ENCODE data around the gene TNFRSF1A.

The TNFRSF1A gene

DNA sequence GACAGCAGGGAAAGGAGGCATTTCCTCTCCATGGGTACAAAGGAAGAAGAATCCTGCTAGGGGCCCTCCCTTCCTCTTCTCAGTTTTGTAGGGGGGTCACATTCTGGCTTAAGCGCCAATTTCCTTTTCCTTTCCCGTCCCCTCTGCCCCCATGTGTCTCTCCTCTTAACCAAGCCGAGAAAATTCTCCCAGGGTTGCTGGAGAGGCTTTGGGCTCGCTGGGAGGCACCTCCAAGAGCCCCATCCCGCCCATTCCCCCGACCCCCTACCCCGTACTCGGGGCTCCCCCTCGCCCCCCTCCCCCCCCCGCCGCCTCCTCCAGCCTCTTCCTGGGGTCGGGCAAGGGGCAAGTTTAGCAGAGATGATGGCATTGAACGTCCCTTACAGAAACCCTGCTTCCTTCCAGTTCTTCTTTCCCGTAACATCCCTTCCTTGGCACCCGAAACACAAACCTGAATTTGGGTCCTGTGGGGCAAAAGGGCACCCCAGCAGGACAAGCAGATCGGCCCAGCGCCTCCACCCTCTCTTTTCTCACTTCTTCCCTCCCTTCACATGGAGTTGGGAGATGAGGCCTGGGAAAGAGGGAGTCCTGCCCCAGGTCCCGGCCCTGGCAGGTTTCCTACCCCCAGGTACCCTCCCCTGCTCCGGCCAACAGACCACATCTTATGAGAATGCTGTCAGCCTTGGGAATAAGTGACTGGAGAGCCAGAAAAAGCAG is 17.7 kb downstream of the TNFRSF1A start:
- DNase-seq (ENCODE audit: low read depth in 2 of 2) = no peak

DNA sequence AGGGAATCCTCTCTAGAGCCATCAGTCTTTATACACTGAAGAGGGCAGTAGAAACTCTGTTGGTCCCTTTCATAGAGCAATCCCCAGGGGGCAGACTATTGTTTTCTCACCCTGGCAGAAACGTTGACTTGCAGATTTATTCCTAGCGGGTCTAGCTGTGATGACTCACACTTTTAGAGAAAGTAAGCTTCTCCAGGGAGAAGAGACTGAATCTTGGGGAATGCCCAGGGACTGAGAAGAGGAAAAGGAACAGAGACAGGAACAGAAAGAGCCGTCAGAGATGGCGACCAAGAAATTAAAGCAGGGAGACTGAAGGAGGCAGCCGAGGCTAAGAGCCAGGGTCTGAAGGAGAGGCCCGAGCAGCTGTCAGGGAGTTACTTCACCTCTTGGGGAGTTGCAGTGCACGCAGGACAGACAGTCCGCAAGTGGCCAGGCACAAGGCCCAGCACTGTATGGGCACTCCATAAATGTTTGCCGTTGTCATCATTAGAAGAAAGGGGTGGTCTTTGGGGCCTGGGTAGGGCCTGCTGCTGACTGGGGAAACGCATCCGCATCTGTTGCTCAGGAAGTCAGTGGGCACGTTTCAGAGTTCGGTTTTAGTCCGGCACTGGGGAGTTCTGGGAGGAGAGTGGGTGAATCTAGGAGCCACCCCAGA is 18.4 kb downstream of the TNFRSF1A start:
- DNase-seq (ENCODE audit: low read depth in 2 of 2) = peak in 1 of 2 donors; percentile 36

DNA sequence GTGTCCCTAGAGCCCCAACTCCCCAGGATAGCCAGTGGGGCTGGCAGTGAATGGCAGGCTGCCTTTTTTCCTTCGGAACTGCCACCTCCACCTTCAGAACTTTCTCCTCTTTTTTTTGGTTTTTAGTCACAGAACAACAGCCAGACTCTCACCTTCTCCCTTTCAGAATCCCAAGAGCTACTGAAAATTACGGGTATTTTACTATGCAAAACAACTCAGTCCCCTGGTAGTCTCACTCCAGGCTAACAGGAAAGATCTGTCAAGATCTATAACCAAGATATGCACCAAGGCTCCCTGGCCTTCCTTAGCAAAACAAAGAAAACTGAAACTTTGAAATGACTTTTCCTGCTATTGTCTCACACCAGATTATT is 18.9 kb downstream of the TNFRSF1A start:
- DNase-seq (ENCODE audit: low read depth in 2 of 2) = no peak

DNA sequence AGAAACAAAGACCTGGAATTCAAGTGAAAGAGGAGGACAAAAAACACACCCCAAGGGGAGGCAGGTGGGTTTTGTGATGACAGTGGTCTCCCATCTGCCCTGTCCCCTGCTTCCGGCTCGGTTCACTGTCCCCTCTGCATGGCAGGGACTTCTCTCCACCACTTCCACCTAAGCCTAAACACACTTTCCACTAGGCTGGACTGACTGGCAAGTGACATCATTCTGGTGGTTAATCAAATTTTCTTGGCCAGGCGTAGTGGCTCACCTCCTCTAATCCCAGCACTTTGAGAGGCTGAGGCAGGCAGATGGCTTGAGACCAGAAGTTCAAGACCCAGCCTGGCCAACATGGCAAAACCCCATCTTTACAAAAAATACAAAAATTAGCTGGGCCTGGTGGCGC is 19.5 kb downstream of the TNFRSF1A start:
- no peak for DNase-seq (ENCODE audit: low read depth in 2 of 2)

DNA sequence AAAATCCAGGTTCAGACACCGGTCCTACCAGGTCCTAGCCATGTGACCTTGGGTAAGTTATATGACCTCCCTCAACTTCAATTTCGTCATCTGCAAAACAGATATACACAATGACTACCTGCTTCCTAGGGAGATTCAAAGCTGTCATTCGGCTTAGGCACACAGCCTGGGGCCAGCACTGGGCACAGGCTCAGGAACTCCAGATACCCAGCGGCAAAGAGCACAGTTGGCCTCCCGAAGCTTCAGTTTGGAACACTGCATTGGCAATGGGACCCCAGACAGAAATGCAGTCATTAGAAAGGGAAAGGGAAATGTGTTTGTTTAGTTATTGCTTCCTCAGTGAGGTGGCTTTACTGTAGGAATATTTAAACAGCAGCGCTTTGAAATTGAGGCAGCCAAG is 20.0 kb downstream of the TNFRSF1A start:
- DNase-seq (ENCODE audit: low read depth in 2 of 2) = no peak

DNA sequence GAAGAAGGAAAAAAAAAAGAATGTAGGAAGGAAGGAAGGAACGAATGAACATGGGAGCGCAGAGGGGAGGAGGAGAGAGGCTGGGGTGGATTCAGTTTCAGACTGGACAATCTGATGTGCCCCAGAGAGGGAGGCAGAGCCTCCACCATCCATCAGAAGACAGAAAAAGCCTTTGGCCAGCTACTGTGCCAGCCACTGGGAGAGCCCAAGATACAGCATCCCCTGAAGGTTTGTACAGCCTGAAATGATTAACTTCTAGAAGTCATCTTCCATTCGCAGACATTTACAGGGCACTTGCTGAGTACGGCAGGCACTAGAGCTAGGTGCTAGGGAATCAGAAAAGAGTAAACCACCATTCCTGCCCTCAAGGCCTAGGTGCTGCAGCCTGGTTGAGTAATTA is 22.4 kb downstream of the TNFRSF1A start:
- DNase-seq (ENCODE audit: low read depth in 2 of 2) = no peak

DNA sequence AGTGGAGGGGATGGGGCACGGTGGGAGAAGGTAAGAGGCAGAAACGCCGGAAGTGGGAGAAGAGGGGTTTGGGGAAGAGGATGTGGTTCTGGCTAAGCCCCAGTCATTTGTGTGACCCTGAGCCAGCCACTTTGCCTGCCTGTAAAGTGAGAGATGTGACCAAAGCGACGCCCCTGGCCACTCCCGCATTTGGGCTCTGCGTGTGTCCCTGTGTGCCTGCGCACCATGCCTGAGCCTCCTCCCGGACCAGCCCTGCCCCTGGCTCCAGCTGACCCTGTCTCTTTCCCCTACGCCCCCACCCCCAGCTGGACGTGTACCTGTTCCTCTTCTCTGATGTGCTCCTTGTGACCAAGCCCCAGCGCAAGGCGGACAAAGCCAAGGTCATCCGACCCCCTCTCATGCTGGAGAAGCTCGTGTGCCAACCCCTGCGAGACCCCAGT is 23.4 kb downstream of the TNFRSF1A start:
- no peak for DNase-seq (ENCODE audit: low read depth in 2 of 2)

DNA sequence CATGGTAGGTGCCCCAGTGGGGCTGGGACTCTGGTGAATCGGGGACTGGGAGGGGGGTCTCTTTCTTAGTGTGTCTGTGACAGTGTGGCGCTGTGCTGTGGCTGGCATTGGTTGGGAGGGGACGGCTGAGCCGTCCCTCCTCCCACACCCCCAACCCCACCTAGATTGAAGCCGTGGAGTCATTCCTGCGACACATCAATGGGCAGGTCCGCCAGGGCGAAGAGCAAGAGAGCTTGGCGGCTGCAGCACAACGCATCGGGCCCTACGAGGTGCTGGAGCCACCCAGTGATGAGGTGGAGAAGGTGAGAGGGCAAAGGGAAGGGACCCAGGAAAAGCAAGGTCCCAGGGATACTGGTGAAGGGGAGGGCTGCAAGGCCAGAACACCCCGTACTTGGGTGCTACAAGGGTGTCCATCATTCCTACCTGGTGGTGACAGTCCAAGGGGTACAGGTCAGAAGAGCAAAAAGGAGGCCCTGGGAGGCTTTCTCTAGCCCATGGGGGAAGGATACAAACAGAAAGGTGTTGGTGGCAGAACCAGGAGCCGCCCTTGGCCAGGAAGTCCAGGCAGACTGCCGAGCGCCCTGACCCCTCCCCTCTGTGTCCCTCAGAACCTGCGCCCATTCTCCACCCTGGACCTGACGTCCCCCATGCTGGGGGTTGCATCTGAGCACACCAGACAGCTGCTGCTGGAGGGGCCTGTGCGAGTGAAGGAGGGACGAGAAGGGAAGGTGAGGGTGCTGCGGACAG is 24.0 kb downstream of the TNFRSF1A start:
- no peak for DNase-seq (ENCODE audit: low read depth in 2 of 2)

DNA sequence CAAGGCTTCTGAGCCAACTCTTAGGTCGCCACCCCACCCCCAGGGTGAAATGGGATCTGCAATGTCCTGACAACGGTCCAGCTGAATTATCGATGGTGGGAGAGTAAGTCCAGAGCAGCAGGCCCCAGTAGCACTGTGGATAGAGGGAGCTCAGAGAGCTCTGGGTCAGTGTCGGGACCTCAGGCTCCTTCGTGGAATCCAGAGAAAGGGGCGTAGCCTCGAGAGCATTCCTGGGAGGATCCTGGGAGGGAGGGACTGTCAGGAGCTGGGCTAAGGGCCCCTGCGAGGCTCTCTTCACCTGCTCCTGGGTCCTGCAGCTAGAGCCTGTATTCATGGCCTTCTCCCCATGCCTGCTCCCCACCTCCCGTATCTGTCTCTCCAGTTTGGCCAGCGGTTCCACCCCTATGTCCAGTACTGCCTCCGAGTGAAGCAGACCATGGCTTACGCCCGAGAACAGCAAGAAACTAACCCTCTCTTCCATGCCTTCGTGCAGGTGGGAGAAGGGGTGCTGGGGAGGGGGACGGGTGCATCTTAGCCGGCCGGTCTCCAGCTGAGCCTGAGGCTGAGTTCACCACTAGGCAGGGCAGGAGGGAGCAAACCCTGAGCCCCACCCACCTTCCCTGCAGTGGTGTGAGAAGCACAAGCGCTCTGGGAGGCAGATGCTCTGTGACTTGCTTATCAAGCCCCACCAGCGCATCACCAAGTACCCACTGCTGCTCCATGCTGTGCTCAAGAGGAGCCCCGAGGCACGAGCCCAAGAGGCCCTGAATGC is 24.8 kb downstream of the TNFRSF1A start:
- no peak for DNase-seq (ENCODE audit: low read depth in 2 of 2)

DNA sequence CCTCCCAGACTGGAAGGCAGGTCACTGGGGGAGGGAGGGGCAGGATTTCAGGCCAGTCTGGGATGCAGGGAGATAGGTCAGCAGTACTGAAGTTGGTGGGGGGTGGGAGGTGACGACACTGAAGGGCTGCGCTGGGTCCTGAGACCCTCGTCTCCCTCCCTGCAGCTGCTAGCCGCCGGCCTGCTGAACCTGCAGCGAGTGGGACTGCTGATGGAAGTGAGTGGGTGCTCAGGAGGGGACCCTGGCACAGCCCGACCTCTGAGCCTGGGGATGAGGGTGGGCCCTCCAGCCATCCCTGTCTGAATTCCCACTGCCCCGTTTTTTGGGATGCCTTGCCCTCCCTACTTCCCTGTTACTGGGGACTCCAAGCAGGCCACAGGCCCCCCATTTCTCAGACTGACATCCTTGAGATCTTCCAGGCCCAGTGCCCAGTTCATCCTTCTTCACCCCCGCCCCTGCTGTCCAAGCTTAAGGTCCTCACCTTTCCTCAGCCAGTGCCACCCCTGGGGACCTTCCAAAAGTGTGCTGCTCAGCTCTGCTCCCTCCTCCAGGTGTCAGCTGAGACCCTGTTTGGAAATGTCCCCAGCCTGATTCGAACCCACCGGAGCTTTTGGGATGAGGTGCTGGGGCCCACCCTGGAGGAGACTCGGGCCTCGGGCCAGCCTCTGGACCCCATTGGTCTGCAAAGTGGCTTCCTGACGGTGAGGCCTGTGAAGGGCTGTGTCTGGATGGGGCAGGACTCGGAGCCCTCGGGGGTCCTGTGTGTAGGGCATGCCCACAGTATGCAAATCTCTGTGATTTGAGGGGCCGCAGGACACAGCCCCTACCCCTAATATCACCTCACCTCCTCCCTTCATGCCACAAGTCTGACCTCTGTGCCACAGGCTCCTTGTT is 25.9 kb downstream of the TNFRSF1A start:
- no peak for DNase-seq (ENCODE audit: low read depth in 2 of 2)

DNA sequence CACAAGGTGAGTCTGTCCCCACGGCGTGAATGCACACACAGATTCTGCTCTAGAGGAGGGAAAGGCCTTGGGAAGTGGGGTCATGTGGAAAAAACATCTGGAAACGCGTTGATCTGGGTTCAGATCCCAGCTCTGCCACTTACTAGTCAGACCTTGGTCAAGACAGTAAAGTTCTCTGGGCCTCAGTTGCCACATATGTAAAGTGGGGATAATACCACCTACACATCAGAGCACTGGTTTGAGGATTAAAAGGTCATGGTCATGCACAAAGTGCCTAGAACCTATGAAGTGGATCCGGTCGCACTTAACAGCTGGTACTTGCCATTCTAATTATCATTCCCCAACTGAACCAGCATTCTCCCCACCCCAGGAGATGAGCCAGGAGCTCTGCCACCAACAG is 26.7 kb downstream of the TNFRSF1A start:
- DNase-seq (ENCODE audit: low read depth in 2 of 2) = no peak

DNA sequence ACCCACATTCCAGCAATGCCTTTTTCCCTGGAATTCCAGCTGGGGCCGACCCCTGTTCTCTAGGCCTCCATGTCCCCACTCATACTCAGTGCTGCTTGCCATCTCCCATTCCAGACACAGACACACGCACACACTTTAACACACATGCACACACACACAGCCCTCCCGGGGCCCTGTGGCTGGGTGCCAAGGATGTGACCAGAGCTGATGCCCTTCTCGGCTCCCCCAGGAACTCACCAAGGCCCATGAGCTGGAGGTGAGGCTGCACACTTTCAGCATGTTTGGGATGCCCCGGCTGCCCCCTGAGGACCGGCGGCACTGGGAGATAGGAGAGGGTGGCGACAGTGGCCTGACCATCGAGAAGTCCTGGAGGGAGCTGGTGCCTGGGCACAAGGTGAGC is 27.1 kb downstream of the TNFRSF1A start:
- no peak for DNase-seq (ENCODE audit: low read depth in 2 of 2)

DNA sequence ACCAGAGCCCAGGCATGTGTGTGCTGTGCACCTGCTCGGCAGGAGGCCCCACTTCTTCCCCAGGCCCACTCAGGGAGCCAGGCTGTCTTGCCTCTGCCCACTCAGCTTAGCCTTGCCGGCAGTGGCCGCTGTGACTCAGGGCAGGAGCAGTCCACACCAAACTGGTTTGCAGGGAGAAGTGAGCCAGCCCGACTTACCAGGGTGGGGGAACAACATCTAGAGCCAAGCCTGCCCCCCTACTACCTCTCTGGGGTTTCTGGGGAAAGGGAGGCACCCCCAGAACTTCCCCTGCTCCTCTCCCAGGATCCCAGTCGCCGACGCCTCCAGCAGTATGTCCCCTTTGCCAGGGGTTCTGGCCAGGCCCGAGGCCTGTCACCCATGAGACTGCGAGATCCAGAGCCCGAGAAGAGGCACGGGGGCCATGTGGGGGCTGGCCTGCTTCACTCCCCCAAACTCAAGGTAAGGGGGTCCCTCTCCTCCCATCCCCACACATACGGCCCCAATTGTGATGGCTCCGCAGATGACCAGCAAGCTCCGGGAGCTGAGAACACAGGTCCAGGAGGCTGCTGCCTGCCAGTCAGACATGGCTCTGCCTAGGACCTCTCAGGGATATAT is 28.4 kb downstream of the TNFRSF1A start:
- DNase-seq (ENCODE audit: low read depth in 2 of 2) = no peak

DNA sequence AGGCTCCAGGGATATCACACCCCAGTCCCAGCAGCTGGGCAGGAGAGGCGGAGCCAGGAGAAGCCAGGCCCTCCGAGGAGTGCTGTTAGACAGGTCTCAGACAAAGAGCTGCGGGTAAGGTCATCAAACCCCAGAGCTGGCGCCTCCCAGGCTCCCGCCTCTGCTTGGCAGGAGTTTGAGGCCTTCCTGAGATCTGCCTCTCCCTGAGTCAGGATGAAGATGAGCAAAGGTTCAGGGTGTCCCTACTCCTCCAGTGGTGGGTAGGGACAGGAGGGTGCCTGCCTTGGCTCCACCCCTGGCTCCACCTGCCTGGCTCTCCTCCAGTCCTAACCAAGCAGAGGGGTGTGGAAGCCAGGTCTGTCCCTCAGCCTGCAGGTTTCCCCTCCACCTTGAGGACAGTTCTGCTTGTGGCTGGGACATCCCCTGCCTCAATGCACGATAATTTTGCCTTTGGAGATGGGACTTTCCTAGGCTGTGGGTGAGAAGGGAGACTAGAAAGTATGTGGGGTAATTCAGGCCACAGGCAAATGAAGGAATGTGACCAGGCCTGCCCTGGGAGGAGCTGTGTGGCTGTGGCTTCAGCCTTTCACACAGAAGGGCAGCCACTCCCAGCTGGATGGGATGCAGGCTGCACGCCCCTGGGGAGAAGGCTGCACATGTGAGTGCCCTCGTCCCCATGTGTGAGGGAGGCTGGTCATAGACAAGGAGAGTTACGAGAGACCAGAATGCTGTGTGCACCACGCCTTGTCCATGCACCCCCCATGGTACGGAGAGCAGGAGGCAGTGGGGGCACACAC is 29.1 kb downstream of the TNFRSF1A start:
- DNase-seq (ENCODE audit: low read depth in 2 of 2) = no peak

DNA sequence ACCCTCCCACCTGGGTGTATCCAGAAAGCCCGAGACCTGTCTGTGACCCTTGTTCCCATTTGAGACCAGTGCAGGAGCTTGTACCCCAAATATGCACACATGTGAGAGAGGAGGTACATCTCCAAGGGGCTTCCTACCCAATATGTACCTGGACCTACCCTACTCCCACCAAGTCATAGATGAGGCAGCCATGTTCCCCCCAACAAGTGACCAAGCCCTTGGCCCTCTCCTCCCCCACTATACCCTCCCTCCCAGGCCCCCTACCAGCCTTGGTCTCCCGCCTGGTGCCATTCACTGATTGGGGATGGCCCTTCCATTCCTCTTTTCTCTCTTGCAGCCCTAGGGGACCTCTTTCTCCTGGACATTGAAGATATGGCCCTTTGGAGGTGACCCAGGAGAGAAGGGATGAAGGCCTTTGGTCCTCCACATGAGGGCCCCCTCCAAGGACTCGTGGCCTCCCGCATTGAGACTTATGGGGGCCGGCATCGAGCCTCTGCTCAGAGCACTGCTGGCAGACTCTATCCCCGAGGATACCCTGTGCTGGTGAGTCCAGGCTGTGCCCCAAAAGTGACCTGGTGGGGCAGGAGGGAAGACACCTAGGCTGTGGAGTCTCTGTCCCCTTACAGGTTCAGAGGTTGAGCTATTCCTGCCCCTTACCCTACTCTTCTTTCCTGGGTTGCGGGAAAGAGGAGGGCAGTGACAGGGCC is 29.9 kb downstream of the TNFRSF1A start:
- no peak for DNase-seq (ENCODE audit: low read depth in 2 of 2)

DNA sequence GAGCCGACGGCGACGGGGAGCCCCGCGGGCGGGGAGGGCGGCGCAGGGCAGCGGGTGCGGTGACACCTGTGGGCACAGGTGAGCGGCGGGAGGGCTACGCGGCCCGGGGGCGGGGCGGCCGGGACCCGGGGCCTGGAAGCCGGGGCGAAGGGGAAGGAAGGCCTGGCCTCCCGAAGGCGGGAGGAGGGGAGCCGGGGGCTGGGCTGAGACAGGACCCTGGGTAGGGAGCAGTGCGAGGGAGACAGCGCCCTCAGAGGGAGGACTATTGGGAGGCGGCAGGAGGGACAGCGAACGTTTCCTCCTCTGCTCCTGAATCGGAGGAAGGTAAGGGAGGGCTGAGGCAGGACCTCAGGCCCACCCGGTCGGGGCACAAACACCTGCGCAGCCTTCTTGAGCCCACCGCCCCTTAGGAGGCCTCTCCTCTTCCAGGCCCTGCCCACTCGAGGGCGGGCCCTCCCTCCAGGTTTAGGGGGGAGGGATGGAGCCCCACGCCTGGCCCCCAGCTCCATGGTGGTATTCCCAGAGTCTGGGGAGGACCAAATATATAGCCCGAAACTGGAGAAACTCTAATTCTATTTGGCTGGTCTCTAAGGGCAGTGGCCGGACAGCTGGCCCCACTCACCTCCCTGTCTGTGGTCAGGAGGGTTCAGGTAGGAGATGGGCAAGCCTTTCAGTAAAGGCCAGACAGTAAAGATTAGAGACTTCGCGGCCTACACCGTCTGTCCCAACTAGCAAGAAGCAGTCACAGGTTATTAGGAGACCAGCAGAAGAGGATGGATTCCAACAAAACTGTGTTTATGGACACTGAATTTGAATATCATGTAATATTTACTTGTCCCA is 30.9 kb downstream of the TNFRSF1A start:
- DNase-seq (ENCODE audit: low read depth in 2 of 2) = no peak

DNA sequence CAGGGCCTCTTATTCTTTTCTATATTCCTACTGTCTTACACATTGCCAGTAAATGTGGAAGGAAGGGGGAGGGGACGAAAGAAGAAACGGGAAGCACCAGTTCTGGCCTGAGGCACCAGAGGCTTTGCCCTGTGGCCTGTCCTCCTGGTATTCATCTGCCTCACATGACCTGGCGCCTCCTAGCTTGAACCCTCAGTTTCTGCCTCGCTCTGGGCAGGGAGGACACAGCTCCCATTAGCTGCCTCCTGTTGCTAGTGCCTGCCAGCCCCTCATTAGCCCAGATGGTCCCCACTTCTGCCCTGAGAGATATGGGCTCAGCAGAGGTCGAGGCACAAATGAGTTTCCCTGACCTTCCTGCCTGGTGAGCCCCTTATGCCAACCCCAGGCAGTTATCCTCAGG is 34.3 kb downstream of the TNFRSF1A start:
- DNase-seq (ENCODE audit: low read depth in 2 of 2) = no peak

DNA sequence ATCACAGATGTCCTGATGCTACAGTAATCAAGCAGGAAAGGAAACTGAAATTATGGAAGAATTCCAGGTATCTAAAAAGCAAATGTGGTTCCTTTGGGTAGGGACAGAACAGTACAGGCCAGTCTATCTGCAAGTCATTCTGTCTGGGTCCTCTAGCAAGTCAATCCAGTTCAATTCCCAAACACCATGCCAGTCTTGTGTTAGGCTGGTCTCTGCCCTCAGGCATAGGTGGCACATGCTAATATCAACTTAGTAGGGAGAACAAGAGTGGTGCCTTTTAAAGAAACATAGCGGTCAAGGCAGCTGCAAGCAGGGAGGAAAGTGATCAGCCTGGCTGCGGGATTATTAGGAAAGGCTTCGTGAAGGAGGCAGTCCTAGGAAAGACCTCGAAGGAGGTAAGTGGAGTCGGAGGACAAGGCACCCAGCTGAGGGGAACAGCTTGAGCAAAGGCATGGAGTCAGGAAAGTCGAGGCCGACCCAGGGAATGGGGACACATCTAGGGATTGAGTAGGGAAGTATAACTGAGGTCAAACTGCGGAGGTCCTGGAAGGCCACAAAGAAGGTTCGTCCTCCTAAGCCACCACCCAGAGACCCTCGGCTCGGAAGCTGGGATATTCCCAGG is 35.2 kb downstream of the TNFRSF1A start:
- no peak for DNase-seq (ENCODE audit: low read depth in 2 of 2)
